ENCODE measurements around the gene FRA10AC1. TPM values are rescaled to one million over a fixed set of nuclear protein-coding genes. Genes with fewer than 3 reads are reported as not detected.

FRA10AC1 gene
- total and polyA plus RNA-seq, 10 of the 15 experiments (the other 5 are each of a cell fraction or from before 2014, with no cell fraction given), result 5.3 to 18.1 (median 9.9) TPM

DNA sequence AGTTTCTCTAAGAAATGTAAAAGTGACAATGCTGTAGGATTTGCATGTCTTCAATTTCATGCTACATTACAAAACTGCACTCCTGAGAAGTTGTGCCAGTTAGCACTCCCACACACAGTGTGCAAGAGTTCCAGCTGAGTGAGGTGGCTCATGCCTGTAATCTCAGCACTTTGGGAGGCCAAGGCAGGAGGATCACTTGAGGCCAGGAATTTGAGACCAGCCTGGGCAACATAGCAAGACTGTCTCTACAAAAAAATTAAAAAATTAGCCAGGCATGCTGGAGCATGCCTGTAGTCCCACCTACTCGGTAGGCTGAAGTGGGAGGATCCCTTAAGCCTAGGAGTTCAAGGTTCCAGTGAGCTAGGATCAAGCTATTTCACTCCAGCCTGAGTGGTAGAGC lies 44.6 kb downstream of the FRA10AC1 start (continued):
- no peak for TF ChIP-seq MXI1 (IDR thresholded peaks at IDR 0.05; ENCODE audit: low read depth, low read length)

DNA sequence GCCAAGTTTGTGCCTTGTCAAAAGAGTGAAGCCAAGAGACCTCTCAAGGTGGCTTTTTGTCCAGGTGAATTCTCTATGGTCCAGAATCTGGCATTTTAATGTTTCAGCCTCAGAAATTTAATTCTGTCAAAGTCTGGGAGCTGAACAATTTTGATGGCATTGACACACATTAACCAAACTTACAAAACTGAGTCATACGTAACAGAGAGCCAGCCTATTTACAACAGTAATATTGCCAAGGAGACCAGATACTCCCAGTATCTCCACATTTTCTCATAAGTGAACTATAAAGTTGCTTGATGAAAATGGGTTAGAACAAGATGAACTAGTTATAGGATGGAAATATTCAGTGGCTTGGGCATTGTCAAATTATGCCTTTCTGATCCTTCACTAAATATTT lies 46.2 kb downstream of the FRA10AC1 start:
- TF ChIP-seq HDGF (IDR thresholded peaks at IDR 0.05), result no peak
- TF ChIP-seq, protein P1, sequence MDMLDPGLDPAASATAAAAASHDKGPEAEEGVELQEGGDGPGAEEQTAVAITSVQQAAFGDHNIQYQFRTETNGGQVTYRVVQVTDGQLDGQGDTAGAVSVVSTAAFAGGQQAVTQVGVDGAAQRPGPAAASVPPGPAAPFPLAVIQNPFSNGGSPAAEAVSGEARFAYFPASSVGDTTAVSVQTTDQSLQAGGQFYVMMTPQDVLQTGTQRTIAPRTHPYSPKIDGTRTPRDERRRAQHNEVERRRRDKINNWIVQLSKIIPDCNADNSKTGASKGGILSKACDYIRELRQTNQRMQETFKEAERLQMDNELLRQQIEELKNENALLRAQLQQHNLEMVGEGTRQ (IDR thresholded peaks at IDR 0.05; ENCODE audit: borderline replicate concordance, low read depth, low read length), result no peak
- CTCF ChIA-PET, result no interaction called here
- Histone ChIP-seq H3K4me2 (ENCODE audit: control insufficient read depth, insufficient read depth) (no peak overlapping the region), H3K4me1 (ENCODE audit: control insufficient read depth, insufficient read depth, low read length) (no peaks in the 10 kb centered on the region), H3K27me3 (replicated peaks in 1 of 2; ENCODE audit: control insufficient read depth in 2 of 2, insufficient read depth in 2 of 2, low read length in 1 of 2) (no peaks in the 10 kb centered on the region), H4K20me1 (ENCODE audit: control insufficient read depth, insufficient read depth) (no peaks in the 10 kb centered on the region), H2AFZ (ENCODE audit: control insufficient read depth, low read depth, low read length) (no peak overlapping the region), H3K9ac (ENCODE audit: control insufficient read depth, insufficient read depth, low read length) (no peak overlapping the region), H3K9me3 (replicated peaks; ENCODE audit: control insufficient read depth, insufficient read depth, low read length) (peaks cover 2% of the 10 kb centered on the region; the same call in 1 of the 3 replicates), H3K27ac (ENCODE audit: control insufficient read depth, insufficient read depth) (no peak overlapping the region), H3K36me3 (ENCODE audit: control insufficient read depth in 2 of 2, insufficient read depth in 2 of 2, low read length in 1 of 2) (no peaks in the 10 kb centered on the region), H3K4me3 (no peak overlapping the region), H3K79me2 (ENCODE audit: control insufficient read depth, insufficient read depth, low read length) (no peaks in the 10 kb centered on the region)
- SMC1A ChIA-PET (ENCODE audit: uncharacterized antibody, unreplicated experiment), result interaction anchor here (1.2 kb wide), 1 partner anchor 15 kb away, joined by 3 read pairs; no protein-coding TSS in a partner anchor
- ATAC-seq (no peak), FAIRE-seq (no peak), DNase-seq (ENCODE audit: low read depth, low spot score) (no peak)
- POLR2A ChIA-PET, result no interaction called here
- BruUV-seq (replicated peaks), result no TSS peak
- WGBS (ENCODE audit: insufficient coverage, insufficient replicate concordance, low lambda C conversion rate, missing lambda C conversion rate), result 61% methylated on average over 1 of the region's 1 CpG
- intact Hi-C loops (cut with micrococcal nuclease; ENCODE audit: unreplicated experiment), result no loop called here
- in situ Hi-C loops (cut with MboI), result no loop called here
- RAD21 ChIA-PET (ENCODE audit: unreplicated experiment), result no interaction called here

DNA sequence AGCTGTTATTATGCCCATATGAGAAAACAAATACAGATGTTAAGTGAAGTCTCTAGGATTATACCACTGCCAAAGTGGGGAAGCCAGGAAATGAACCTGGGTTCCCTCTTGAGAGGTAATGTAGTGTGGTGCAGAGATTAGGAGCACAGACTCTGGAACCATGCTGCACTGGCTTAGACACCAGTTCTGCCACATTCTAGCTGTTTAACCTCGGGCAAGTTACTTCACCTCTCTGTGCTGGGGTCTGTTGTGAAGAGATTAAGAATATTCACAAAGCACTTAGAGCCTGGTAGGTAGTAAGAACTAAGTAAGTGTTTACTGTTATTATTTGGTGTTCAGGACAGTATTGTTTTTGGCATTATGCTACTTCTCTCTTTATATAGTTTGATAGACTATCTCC lies 48.2 kb downstream of the FRA10AC1 start:
- Histone ChIP-seq H3K27me3 (replicated peaks in 1 of 2; ENCODE audit: control insufficient read depth in 2 of 2, insufficient read depth in 2 of 2, low read length in 1 of 2) (no peaks in the 10 kb centered on the region), H3K9ac (ENCODE audit: control insufficient read depth, insufficient read depth, low read length) (no peak overlapping the region), H3K27ac (ENCODE audit: control insufficient read depth, insufficient read depth) (no peak overlapping the region), H3K4me2 (ENCODE audit: control insufficient read depth, insufficient read depth) (no peak overlapping the region), H3K79me2 (ENCODE audit: control insufficient read depth, insufficient read depth, low read length) (no peaks in the 10 kb centered on the region), H3K4me1 (ENCODE audit: control insufficient read depth, insufficient read depth, low read length) (no peaks in the 10 kb centered on the region), H4K20me1 (ENCODE audit: control insufficient read depth, insufficient read depth) (no peaks in the 10 kb centered on the region), H3K36me3 (ENCODE audit: control insufficient read depth in 2 of 2, insufficient read depth in 2 of 2, low read length in 1 of 2) (no peaks in the 10 kb centered on the region), H3K9me3 (replicated peaks; ENCODE audit: control insufficient read depth, insufficient read depth, low read length) (peaks cover 2% of the 10 kb centered on the region; the same call in 1 of the 3 replicates), H2AFZ (ENCODE audit: control insufficient read depth, low read depth, low read length) (no peak overlapping the region), H3K4me3 (no peak overlapping the region)
- in situ Hi-C loops (cut with MboI) (no loop called here), intact Hi-C loops (cut with micrococcal nuclease; ENCODE audit: unreplicated experiment) (no loop called here)
- ATAC-seq (no peak), DNase-seq (ENCODE audit: low read depth, low spot score) (no peak), FAIRE-seq (no peak)
- no TSS peak for BruUV-seq (replicated peaks)
- RAD21 ChIA-PET (ENCODE audit: unreplicated experiment), result no interaction called here
- POLR2A ChIA-PET, result no interaction called here
- SMC1A ChIA-PET (ENCODE audit: uncharacterized antibody, unreplicated experiment), result interaction anchor here (0.6 kb wide), 1 partner anchor 399 kb away, joined by 3 read pairs; no protein-coding TSS in a partner anchor
- CTCF ChIA-PET, result interaction anchor here (0.6 kb wide), 1 partner anchor 11 kb away, joined by 3 read pairs; no protein-coding TSS in a partner anchor
- TF ChIP-seq, protein P2, sequence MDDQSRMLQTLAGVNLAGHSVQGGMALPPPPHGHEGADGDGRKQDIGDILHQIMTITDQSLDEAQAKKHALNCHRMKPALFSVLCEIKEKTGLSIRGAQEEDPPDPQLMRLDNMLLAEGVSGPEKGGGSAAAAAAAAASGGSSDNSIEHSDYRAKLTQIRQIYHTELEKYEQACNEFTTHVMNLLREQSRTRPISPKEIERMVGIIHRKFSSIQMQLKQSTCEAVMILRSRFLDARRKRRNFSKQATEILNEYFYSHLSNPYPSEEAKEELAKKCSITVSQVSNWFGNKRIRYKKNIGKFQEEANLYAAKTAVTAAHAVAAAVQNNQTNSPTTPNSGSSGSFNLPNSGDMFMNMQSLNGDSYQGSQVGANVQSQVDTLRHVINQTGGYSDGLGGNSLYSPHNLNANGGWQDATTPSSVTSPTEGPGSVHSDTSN (IDR thresholded peaks at IDR 0.05; ENCODE audit: insufficient replicate concordance, low read depth, low read length), result no peak
- no peak for TF ChIP-seq HDAC2 (IDR thresholded peaks at IDR 0.05)
- TF ChIP-seq, protein P3, sequence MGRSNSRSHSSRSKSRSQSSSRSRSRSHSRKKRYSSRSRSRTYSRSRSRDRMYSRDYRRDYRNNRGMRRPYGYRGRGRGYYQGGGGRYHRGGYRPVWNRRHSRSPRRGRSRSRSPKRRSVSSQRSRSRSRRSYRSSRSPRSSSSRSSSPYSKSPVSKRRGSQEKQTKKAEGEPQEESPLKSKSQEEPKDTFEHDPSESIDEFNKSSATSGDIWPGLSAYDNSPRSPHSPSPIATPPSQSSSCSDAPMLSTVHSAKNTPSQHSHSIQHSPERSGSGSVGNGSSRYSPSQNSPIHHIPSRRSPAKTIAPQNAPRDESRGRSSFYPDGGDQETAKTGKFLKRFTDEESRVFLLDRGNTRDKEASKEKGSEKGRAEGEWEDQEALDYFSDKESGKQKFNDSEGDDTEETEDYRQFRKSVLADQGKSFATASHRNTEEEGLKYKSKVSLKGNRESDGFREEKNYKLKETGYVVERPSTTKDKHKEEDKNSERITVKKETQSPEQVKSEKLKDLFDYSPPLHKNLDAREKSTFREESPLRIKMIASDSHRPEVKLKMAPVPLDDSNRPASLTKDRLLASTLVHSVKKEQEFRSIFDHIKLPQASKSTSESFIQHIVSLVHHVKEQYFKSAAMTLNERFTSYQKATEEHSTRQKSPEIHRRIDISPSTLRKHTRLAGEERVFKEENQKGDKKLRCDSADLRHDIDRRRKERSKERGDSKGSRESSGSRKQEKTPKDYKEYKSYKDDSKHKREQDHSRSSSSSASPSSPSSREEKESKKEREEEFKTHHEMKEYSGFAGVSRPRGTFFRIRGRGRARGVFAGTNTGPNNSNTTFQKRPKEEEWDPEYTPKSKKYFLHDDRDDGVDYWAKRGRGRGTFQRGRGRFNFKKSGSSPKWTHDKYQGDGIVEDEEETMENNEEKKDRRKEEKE (IDR thresholded peaks at IDR 0.05), result no peak
- WGBS (ENCODE audit: insufficient coverage, insufficient replicate concordance, low lambda C conversion rate, missing lambda C conversion rate), result 10% methylated on average over 1 of the region's 1 CpG
